Mammary epithelial cell (primary cell): ENCODE data around the gene IL27RA.

Source experiments
- CTCF ChIP-seq, 2 donors: IDR thresholded peaks in 1 of 2; conservative IDR thresholded peaks in 1 of 2; 2 replicates each; pipeline ENCODE4 v1.5.1; 2011 to 2012; ENCODE audit warnings: inconsistent platforms in 2 of 2, low read length in 2 of 2, mild to moderate bottlenecking in 2 of 2, control low read depth in 1 of 2, low read depth in 1 of 2; ENCODE audit not compliant: insufficient read depth in 1 of 2; ENCODE audit errors: extremely low read depth in 1 of 2
- EZH2 ChIP-seq: IDR thresholded peaks from 2 replicates; pipeline ENCODE4 v1.6.1; 2012; ENCODE audit warnings: low read length, inconsistent platforms, borderline replicate concordance

GRCh38 chr19:13982773-13983172, 48.8 kb upstream of the IL27RA start:
- no peak for TF ChIP-seq CTCF (conservative IDR thresholded peaks at IDR 0.05 in 1 of 2, IDR thresholded peaks at IDR 0.05 in 1 of 2; ENCODE audit: extremely low read depth in 1 of 2, insufficient read depth in 1 of 2, low read depth in 1 of 2, low read length in 2 of 2)
- TF ChIP-seq EZH2: no peak
